CD4-positive, alpha-beta T cell treated with Interleukin-15 for 1 hour (primary cell): ENCODE data around the gene PLEKHN1.
A peak's percentile ranks its signal among the peaks of the same experiment; 100 is the strongest.
"Not testable (repeated sequence)": the region's sequence is repeated elsewhere in the genome, so short reads cannot be mapped to it uniquely, and the experiment has no call there.

ENCODE experiments used
- DNase-seq: peaks from one replicate; pipeline ENCODE4 v3.0.0-alpha.2; 2020

The PLEKHN1 gene

DNA sequence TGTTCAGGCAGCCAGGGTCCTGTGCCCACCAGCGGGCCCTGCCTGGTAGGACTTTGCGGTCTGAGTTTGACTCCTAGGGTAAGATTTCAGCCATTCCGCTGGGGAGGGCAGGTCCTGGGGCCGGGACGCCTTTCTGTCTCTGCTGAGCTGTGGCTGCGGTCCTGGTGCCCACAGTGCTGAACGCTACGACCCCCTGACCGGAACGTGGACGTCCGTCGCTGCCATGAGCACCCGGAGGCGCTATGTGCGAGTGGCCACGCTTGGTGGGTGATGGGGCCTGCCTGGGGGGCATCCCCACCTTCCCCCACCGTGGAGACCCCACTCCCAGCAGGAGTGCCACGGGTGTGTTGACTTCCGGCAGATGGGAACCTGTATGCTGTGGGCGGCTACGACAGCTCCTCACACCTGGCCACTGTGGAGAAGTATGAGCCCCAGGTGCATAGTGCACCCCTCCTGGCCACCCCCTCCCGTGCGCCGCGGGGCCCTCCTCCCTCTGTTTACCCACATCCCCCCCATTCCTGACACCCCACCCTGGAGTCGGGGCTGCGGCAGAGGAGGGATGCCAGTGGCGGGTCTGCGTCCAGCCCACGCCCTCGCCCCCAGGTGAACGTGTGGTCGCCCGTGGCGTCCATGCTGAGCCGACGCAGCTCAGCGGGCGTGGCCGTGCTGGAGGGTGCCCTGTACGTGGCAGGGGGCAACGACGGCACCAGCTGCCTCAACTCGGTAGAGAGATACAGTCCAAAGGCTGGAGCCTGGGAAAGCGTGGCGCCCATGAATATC is 2.3 kb upstream of the PLEKHN1 start:
- no peak for DNase-seq

DNA sequence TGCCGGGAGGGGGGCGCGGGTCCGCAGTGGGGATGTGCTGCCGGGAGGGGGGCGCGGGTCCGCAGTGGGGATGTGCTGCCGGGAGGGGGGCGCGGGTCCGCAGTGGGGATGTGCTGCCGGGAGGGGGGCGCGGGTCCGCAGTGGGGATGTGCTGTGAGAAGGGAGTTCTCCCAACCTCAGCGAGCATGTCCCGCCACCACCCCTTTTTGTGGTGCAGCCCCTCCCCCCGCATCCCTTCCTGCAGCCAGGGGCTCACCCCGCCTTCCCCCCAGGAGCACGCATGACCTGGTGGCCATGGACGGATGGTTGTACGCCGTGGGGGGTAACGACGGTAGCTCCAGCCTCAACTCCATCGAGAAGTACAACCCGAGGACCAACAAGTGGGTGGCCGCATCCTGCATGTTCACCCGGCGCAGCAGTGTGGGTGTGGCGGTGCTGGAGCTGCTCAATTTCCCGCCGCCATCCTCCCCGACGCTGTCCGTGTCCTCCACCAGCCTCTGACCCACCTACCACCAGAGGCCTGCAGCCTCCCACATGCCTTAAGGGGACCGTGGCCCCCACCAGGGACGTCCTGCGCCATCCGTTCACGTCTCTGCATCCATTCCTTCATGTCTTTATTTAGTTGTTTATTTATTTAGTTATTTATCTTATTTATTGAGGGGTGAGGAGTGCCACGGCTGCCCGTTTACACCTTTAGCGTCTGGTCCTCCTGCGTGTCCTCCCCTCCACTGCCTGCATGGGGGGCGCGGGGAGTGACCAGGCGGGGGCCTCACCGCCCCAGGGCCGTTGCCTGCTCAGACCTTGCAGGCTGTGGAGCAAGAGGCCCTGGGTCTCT is 1.4 kb upstream of the PLEKHN1 start:
- no peak for DNase-seq

- DNase-seq: no peak
Measured at GRCh38 chr1:965526-966134, 652 bp upstream of the PLEKHN1 start.

- DNase-seq: peak; percentile 69
Measured at GRCh38 chr1:966704-967300, 520 bp downstream of the PLEKHN1 start.

- no peak for DNase-seq
Measured at GRCh38 chr1:967466-968343, 1.4 kb downstream of the PLEKHN1 start.

GRCh38 chr1:969260-969855 is 3.1 kb downstream of the PLEKHN1 start:
- no peak for DNase-seq

- DNase-seq: no peak
Measured at GRCh38 chr1:970242-970972, 4.1 kb downstream of the PLEKHN1 start.

GRCh38 chr1:970973-971730 is 4.9 kb downstream of the PLEKHN1 start:
- DNase-seq: no peak

- DNase-seq: no peak
Measured at GRCh38 chr1:971751-972506, 5.6 kb downstream of the PLEKHN1 start.

- DNase-seq: no peak
Measured at GRCh38 chr1:972726-973458, 6.6 kb downstream of the PLEKHN1 start.

DNA sequence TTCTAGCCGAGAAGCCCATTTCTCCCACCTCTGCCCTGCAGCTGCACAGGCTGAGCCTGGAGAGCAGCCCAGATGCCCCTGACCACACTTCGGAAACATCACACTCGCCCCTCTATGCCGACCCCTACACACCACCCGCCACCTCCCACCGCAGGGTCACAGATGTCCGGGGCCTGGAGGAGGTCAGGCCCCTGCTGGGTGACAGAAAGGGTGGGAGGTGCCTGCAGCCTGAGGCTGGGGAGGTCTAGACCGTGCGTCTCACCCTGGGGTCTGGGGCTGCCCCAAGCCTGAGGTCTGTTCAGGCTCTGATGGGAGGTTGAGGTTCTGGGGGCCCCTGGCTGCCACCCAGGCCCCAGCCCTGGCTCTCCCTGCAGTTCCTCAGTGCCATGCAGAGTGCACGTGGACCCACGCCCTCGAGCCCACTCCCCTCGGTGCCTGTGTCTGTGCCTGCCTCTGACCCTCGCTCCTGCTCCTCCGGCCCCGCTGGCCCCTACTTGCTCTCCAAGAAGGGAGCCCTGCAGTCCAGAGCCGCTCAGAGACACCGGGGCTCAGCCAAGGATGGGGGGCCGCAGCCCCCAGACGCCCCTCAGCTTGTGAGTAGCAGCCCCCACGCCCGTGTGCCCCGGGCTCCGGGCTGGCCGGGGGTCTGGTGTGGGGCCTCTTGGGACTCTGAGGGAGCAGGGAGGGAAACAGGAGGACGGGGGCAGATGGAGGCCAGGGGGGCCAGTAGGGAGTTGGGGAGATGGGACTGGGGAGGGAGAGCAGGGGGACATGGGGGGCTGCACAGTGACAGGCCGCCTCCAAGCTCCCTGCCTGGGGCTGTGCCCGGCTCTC is 7.4 kb downstream of the PLEKHN1 start:
- no peak for DNase-seq

DNA sequence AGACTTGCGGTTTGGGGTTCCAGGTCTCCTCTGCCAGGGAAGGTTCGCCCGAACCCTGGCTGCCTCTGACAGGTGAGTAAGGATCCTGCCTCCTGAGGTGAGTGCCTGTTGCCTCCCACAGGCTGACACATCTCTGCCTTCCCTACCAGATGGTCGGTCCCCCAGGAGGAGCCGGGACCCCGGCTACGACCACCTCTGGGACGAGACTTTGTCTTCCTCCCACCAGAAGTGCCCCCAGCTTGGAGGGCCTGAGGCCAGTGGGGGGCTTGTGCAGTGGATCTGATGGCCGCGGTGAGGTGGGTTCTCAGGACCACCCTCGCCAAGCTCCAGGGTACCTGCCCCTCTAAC is 8.0 kb downstream of the PLEKHN1 start:
- DNase-seq: no peak

- no peak for DNase-seq
Measured at GRCh38 chr1:974687-975328, 8.5 kb downstream of the PLEKHN1 start.

GRCh38 chr1:975365-975764 is 9.1 kb downstream of the PLEKHN1 start:
- no peak for DNase-seq

DNA sequence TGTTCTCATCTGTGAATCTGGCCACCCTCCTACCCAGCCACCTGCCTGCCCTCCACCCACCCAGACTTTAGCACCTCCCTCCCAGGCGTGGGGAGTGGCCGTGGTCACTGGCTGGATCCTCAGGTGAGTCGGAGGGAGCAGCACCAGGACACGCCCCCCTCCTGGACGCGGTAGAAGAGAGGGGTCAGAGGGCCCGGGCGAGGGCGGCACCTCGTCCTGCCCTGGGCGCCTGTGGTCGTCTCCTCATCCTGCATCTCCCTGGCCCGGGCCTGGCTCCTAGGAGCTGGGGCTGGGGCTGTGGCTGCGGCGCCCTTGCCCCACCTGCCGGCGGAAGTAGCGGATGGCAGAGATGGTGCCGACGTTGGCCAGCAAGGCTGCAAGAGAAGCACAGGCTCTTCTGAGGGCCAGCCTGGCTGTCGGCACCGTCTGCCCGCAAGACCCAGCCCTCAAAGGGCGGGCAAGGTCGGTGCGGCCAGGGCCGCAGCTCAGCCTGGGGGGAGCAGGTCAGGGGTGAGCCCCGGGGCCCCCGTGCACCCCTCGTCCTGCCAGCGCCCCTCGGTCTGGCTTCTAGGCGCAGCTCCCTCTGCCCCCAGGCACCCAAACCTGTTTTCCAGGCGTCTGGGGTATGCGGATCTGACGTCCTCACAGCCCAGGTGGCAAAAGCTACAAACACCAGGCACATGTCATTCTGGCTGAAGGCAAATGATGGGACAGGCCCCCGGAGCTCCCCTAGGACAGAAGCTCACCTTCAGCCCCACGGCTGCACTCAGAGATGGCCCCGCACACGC is 9.8 kb downstream of the PLEKHN1 start:
- DNase-seq: peak; percentile 74

DNA sequence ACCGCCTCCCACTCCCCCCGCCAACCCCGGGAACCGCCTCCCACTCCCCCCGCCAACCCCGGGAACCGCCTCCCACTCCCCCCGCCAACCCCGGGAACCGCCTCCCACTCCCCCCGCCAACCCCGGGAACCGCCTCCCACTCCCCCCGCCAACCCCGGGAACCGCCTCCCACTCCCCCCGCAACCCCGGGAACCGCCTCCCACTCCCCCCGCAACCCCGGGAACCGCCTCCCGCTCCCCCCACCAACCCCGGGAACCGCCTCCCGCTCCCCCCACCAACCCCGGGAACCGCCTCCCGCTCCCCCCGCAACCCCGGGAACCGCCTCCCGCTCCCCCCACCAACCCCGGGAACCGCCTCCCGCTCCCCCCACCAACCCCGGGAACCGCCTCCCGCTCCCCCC is 10.5 kb downstream of the PLEKHN1 start:
- not testable (repeated sequence) for DNase-seq
